ENCODE measurements around the gene CUEDC1. TPM values are rescaled to one million over a fixed set of nuclear protein-coding genes. Genes with fewer than 3 reads are reported as not detected.

Gene CUEDC1
- total RNA-seq, 2 donors from 2014 or later, result 0.19 TPM; not detected in 1

DNA sequence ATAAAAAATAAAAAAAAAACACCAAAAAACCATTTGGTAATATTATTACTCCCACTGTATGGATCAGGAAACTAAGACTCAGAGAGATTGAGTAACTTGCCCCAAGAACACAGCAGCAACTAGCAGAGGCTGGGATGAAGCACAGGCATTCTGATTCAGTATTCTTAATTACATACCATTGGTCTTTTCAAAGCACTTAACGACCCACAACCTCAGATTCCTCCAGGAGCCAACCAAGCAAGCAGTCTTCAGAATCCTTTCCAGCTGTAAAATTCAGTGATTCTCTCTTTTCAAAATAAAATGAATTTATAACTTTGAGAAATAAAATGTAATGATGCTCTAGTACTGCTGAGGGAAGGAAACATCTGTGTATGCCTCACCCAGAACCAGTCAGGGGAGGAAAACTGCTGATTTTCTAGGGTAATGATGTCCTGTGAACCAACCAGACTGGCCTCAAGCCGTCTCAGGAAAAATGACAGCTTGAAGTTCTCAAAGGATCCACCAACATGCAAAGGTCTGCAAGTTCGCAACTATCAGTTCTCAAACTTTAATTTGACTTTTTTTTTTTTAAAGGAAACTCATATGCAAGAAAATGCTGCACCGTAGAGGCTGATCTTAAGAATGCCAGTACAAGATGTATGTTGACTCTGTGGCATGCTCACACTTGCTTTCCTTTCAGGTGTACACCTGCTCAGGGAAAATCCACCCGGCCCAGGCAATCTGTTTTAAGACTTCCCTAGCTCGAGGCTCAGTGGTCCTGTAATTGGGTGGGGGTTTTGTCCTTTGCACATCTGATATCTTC, 9.0 kb downstream of the CUEDC1 start:
- Mint-ChIP-seq H3K36me3 (no peaks in the 10 kb centered on the region), H3K27ac (peak overlapping the region; percentile 15 to 64), H3K4me3 (peak overlapping the region; percentile 76), H3K4me1 (ENCODE audit: low read depth in 2 of 2) (peaks cover 35 to 38% of the 10 kb centered on the region in 2 donors), H3K9me3 (no peaks in the 10 kb centered on the region), H3K27me3 (peaks cover 14 to 24% of the 10 kb centered on the region in 2 donors)
- no peak for ATAC-seq
- DNase-seq (ENCODE audit: low spot score), result no peak

- Mint-ChIP-seq H3K36me3 (no peaks in the 10 kb centered on the region), H3K27ac (no peak overlapping the region), H3K9me3 (no peaks in the 10 kb centered on the region), H3K27me3 (peaks cover 22 to 25% of the 10 kb centered on the region in 2 donors), H3K4me3 (no peak overlapping the region), H3K4me1 (ENCODE audit: low read depth in 2 of 2) (peaks cover 29% of the 10 kb centered on the region in 2 donors)
- ATAC-seq (no peak), DNase-seq (ENCODE audit: low spot score) (no peak)
Measured at GRCh38 chr17:57944908-57945307, 10.3 kb downstream of the CUEDC1 start.

- Mint-ChIP-seq H3K27me3 (peaks cover 26 to 29% of the 10 kb centered on the region in 2 donors), H3K4me3 (no peak overlapping the region), H3K36me3 (no peaks in the 10 kb centered on the region), H3K4me1 (ENCODE audit: low read depth in 2 of 2) (peaks cover 23% of the 10 kb centered on the region in 2 donors), H3K9me3 (no peaks in the 10 kb centered on the region), H3K27ac (no peak overlapping the region)
- ATAC-seq (no peak), DNase-seq (ENCODE audit: low spot score) (no peak)
Measured at GRCh38 chr17:57943645-57944044, 11.6 kb downstream of the CUEDC1 start.

- Mint-ChIP-seq H3K36me3 (no peaks in the 10 kb centered on the region), H3K9me3 (no peaks in the 10 kb centered on the region), H3K4me1 (ENCODE audit: low read depth in 2 of 2) (peaks cover 18% of the 10 kb centered on the region in 2 donors), H3K4me3 (no peak overlapping the region), H3K27me3 (peaks cover 26 to 32% of the 10 kb centered on the region in 2 donors), H3K27ac (no peak overlapping the region)
- ATAC-seq, result no peak
- DNase-seq (ENCODE audit: low spot score), result no peak
Measured at GRCh38 chr17:57943140-57943539, 12.1 kb downstream of the CUEDC1 start.

DNA sequence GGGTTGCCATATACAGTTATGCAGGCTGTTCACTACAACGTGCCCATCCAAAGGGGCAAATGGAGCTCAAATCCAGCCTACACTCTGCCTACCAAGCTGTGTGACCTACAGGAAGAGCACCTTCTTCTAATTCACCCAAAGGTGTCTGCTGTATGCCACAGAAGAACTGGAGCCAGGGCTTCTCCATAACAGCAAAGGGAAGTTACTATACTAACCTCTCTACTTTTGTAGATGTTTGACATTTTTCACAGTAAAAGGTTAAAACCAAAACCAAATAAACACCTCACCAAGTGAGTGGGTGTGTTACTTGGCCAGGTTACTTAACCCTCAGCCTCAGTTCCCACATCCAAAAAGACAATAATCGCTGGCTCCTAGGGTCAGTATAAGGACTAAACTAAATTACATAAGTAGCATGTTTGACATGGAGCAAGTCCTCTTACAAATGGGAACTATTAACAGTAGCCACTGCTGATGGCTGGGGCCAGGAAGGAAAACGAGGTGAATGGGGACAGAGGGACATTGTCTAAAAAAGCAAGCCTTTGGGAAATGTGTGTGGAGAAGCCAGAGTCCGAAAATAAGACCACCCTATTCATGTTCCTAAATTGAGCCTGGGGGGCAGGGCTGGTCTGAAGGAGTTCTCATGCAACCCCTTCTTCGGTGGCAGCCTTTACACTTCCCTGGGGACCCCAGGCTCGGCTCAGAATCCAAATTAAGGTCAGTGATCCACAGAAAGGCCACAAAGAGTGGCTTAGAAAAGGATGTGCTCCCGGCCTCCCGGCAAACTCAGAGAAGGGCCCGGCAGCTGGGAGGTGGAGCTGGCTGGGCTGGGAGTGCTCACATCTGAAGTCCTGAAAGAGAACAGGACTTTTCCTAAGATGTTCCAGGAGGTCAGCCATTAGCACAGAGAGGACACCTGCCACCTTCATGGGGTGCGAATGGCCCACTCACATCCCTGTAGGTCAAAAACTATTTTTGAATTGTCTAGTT, 13.5 kb downstream of the CUEDC1 start:
- Mint-ChIP-seq H3K36me3 (no peaks in the 10 kb centered on the region), H3K9me3 (no peaks in the 10 kb centered on the region), H3K27me3 (peaks cover 23 to 30% of the 10 kb centered on the region in 2 donors), H3K27ac (no peak overlapping the region), H3K4me3 (no peak overlapping the region), H3K4me1 (ENCODE audit: low read depth in 2 of 2) (peaks cover 9 to 10% of the 10 kb centered on the region in 2 donors)
- ATAC-seq (no peak), DNase-seq (ENCODE audit: low spot score) (no peak)

DNA sequence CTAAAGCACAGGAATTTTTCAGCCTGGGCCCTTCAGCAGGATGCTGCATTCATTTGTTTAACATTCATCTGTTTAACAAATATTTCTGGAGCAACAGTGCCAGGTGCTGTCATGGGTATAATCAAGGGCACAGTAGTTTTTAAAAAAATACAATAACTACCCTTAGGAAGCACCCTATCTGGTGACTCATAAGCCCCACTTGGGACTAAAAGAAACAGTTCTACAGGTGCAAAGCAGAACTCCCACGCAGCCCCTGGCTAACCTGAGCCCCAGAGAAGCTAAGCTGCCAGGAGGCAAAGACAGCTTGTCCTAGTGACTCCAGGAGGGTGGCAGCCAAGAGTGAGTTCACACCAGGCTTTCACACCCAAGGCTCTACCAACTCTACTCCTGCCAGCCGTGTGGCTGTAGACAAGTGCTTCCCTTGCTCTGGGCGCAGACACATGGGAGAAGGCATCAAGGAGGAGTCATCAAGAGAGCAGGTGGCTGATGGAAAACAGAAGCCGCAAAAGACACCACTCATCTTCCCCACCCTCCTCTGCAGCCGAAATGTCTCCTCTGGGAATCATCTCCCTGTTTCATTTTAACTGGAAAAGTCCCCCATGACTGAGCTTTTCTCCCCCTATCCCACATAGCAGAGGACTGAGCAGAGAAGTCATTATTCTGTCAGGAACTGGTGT, 14.4 kb downstream of the CUEDC1 start:
- Mint-ChIP-seq H3K9me3 (no peaks in the 10 kb centered on the region), H3K36me3 (no peaks in the 10 kb centered on the region), H3K27ac (no peak overlapping the region), H3K4me3 (no peak overlapping the region), H3K27me3 (peaks cover 20 to 29% of the 10 kb centered on the region in 2 donors), H3K4me1 (ENCODE audit: low read depth in 2 of 2) (peaks cover 6 to 8% of the 10 kb centered on the region in 2 donors)
- DNase-seq (ENCODE audit: low spot score) (no peak), ATAC-seq (no peak)

GRCh38 chr17:57940231-57940630, 15.0 kb downstream of the CUEDC1 start:
- ATAC-seq, result no peak
- peaks cover 20 to 29% of the 10 kb centered on the region in 2 donors for H3K27me3 Mint-ChIP-seq

GRCh38 chr17:57939797-57940196, 15.4 kb downstream of the CUEDC1 start:
- Mint-ChIP-seq H3K27ac (no peak overlapping the region), H3K4me3 (no peak overlapping the region), H3K36me3 (no peaks in the 10 kb centered on the region), H3K4me1 (ENCODE audit: low read depth in 2 of 2) (peaks cover 6 to 8% of the 10 kb centered on the region in 2 donors), H3K27me3 (peaks cover 20 to 28% of the 10 kb centered on the region in 2 donors), H3K9me3 (no peaks in the 10 kb centered on the region)
- ATAC-seq (peak in 1 of 2 donors; percentile 41), DNase-seq (ENCODE audit: low spot score) (no peak)

More at GRCh38 chr17:57940231-57940630, 15.0 kb downstream of the CUEDC1 start:
- no peak overlapping the region for H3K4me3 Mint-ChIP-seq
- H3K27ac Mint-ChIP-seq, result no peak overlapping the region
- H3K4me1 Mint-ChIP-seq (ENCODE audit: low read depth in 2 of 2), result peaks cover 6 to 8% of the 10 kb centered on the region in 2 donors
- DNase-seq (ENCODE audit: low spot score), result no peak
- H3K9me3 Mint-ChIP-seq, result no peaks in the 10 kb centered on the region
- no peaks in the 10 kb centered on the region for H3K36me3 Mint-ChIP-seq

DNA sequence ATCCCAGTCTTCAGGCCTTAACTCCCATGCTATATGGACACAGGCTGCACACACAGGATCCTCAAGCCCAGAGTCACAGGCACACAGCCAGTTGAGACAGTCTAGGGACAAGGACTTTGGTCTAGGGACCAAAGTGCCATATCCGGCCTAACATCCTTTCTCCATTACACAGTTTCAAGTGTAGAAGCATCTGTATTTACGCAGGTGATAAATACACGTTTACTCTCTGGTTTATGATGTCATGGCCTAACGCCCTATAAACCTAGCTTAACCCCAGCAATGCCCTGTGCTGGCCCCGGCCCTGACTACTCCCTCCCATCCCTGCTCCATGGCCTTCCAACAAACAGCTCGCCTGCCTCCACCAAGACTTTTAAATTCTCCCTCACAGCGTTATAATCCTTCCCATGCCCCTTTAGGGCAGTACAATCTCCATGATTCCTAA, 17.1 kb downstream of the CUEDC1 start:
- ATAC-seq (no peak), DNase-seq (ENCODE audit: low spot score) (no peak)
- H3K4me1 Mint-ChIP-seq (ENCODE audit: low read depth in 2 of 2), result peaks cover 6 to 8% of the 10 kb centered on the region in 2 donors
- H3K27me3 Mint-ChIP-seq, result peaks cover 12 to 19% of the 10 kb centered on the region in 2 donors
- H3K27ac Mint-ChIP-seq, result no peak overlapping the region
- H3K36me3 Mint-ChIP-seq, result no peaks in the 10 kb centered on the region
- no peak overlapping the region for H3K4me3 Mint-ChIP-seq
- H3K9me3 Mint-ChIP-seq, result no peaks in the 10 kb centered on the region

- H3K27me3 Mint-ChIP-seq, result peaks cover 12 to 17% of the 10 kb centered on the region in 2 donors
- ATAC-seq (no peak), DNase-seq (ENCODE audit: low spot score) (no peak)
- H3K4me1 Mint-ChIP-seq (ENCODE audit: low read depth in 2 of 2), result peaks cover 6 to 8% of the 10 kb centered on the region in 2 donors
- H3K36me3 Mint-ChIP-seq, result no peaks in the 10 kb centered on the region
- no peak overlapping the region for H3K4me3 Mint-ChIP-seq
- no peaks in the 10 kb centered on the region for H3K9me3 Mint-ChIP-seq
- H3K27ac Mint-ChIP-seq, result no peak overlapping the region
Measured at GRCh38 chr17:57937492-57937891, 17.7 kb downstream of the CUEDC1 start.

DNA sequence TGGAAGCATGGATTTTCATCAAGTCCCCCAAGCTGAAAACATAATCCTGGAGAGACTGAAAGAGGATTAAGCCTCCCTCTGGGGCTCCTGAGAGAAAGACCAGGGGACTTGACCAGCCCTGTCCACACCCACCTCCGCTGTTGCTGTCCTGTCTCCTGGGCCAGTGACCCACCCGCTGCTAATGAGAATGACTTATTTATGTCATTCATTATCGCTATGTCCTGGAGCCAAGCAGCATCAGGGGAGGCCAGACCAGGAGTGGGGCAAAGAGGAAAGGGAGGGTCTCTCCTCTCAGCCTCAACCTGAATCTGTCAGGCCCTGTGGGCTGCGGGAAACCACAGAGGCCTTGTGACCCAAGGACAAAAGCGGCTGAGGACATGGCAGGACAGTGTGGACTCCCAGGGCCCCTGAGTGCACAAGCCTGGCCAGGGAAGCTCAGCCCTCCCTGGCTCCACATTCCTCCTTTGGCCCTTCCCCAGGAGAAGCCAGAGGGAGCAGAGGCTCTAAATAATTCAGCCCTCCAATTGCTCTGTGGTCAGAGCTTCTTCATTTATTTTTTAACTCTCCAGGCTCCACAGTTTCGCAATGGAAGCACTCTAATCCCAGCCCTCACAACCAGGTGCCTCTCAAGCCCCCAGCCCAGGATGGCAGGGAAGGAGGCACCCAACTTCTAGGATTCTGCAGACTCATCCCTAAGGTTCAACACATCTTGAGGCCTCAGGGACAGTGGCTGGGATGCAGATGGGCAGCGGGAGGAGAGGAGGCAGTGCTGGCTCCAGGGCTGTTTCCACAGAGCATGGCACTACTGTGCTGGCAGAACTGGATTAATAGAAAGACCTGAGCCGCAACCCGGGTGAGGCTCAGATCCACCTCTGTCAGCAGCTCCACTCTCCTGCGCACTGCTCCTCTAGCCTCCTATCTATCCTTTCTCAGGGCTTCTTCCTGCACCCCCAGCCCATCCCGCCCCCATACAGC, 19.1 kb downstream of the CUEDC1 start:
- H3K4me1 Mint-ChIP-seq (ENCODE audit: low read depth in 2 of 2), result peaks cover 6 to 8% of the 10 kb centered on the region in 2 donors
- ATAC-seq, result no peak
- no peak for DNase-seq (ENCODE audit: low spot score)
- peaks cover 14 to 16% of the 10 kb centered on the region in 2 donors for H3K27me3 Mint-ChIP-seq
- no peak overlapping the region for H3K27ac Mint-ChIP-seq
- H3K9me3 Mint-ChIP-seq, result no peaks in the 10 kb centered on the region
- H3K36me3 Mint-ChIP-seq, result no peaks in the 10 kb centered on the region
- H3K4me3 Mint-ChIP-seq, result no peak overlapping the region

DNA sequence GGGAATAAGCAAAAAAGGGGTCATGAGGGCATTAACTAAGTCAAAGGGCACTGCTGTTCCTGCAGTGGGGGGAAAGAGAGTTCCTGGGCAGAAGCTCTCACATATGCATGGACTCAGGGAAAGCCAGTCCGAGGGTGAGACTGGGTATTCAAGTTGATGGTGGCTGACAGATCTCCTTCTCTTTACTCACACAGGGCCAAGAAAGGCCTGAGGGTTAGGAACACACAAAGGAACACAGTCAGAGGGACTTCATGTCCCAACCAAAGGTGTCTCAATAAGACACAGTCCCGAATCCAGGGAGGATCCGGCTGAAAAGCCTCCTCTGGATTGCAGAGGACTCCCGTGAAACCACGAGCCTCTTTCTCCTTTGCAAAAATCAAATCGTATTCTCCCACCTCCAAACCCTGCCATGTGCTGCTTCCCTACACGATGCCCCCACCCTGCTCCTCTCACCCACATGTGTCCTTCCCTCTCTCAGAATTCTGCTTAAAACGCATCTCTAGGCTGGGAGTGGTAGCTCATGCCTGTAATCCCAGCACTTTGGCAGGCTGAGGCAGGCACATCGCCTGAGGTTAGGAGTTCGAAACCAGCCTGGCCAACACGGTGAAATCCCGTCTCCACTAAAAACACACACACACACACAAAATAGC, 23.6 kb downstream of the CUEDC1 start:
- Mint-ChIP-seq H3K27ac (no peak overlapping the region), H3K4me1 (ENCODE audit: low read depth in 2 of 2) (peaks cover 0 to 2% of the 10 kb centered on the region in 2 donors), H3K4me3 (no peak overlapping the region), H3K27me3 (peaks cover 8 to 10% of the 10 kb centered on the region in 2 donors), H3K9me3 (no peaks in the 10 kb centered on the region), H3K36me3 (no peaks in the 10 kb centered on the region)
- ATAC-seq (no peak), DNase-seq (ENCODE audit: low spot score) (no peak)
